SH-SY5Y (cell line): ENCODE data around the gene TBXT.

Experiments
- GATA2 ChIP-seq: IDR thresholded peaks from 2 replicates; pipeline ENCODE4 v1.6.1; 2011; ENCODE audit warnings: mild to moderate bottlenecking, low read depth, low read length
- GATA3 ChIP-seq: IDR thresholded peaks from 2 replicates; pipeline ENCODE4 v1.6.1; 2011; ENCODE audit warnings: low read depth, mild to moderate bottlenecking, low read length, moderate library complexity

DNA sequence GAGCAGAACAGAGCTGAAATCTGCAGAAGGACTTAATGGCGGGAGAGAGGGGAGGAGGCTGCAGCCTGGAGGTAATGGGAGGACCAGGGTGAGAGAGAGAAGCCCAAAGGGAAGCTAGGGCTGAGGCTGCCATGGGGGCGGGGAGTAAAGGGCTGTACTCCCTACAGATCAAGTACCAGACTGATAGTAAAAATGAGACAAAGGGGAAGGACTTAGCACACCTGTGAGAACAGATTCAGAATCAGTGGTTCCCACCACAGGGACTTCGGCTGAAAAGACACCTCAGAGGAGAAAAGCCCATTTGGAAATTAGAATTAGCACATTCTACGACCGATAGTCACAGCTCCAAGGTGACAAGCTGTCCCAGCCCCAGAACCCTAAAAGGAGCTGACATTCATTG lies 6.4 kb upstream of the TBXT start:
- TF ChIP-seq GATA3 = no peak
- no peak for TF ChIP-seq GATA2
